GM21447 (cell line): ENCODE data around the gene SLC35A4.
"Not testable (repeated sequence)": the region's sequence is repeated elsewhere in the genome, so short reads cannot be mapped to it uniquely, and the experiment has no call there.

Source experiments
- ATAC-seq: cut with Tn5 transposase; IDR thresholded peaks from one replicate; pipeline ENCODE4 v1.9.1; 2021; ENCODE audit not compliant: unreplicated experiment

SLC35A4 gene

GRCh38 chr5:140588311-140589070 lies 23.9 kb downstream of the SLC35A4 start:
- no peak for ATAC-seq

DNA sequence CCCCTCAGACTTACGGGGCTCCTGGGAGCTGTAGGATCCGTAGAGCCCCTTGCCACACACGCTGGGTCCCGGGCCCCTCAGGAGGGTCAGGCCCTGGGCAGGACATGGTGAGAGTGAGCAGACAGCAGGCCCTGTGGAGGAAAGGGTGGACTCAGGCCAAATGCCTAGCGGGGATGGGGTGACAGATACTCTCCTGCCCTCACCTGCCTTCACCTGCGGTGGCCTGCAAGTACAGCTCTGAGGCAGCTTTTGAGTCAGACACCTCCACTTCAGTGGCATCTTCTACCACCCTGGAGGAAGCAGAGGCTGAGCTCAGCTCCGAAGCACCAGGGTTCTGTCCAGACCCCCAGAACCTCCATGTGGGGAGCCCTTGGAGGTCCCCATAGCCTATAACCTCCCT lies 26.2 kb downstream of the SLC35A4 start:
- ATAC-seq: no peak

- ATAC-seq: no peak
These were observed 27.2 kb downstream of the SLC35A4 start for GRCh38 chr5:140591747-140592372.

DNA sequence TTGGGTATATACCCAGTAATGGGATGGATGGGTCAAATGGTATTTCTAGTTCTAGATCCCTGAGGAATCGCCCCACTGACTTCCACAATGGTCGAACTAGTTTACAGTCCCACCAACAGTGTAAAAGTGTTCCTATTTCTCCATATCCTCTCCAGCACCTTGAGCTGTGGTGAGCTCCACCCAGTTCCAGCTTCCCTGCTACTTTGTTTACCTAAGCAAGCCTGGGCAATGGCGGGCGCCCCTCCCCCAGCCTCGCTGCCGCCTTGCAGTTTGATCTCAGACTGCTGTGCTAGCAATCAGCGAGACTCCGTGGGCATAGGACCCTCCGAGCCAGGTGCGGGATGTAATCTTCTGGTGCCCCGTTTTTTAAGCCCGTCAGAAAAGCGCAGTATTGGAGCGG lies 28.4 kb downstream of the SLC35A4 start:
- not testable (repeated sequence) for ATAC-seq

DNA sequence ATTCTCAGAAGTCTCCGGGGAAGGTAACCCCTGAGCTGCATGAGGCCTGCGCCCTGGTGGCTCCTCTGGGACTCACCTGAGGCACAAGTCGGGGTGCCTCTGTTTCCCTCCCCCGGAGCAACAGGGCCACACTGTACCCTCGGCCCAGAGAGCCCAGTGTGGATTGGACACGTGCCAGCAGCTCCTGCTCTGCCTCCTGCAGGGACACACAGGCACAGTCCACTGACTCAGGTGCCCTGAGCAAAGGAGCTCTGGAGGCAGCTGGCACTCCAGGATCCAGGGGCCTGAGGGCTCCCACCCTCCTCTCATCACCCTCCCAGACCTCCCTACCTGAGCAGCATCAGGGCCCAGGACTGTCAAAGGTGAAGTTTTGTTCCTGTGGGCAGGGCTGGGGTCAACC lies 29.5 kb downstream of the SLC35A4 start:
- ATAC-seq: no peak

DNA sequence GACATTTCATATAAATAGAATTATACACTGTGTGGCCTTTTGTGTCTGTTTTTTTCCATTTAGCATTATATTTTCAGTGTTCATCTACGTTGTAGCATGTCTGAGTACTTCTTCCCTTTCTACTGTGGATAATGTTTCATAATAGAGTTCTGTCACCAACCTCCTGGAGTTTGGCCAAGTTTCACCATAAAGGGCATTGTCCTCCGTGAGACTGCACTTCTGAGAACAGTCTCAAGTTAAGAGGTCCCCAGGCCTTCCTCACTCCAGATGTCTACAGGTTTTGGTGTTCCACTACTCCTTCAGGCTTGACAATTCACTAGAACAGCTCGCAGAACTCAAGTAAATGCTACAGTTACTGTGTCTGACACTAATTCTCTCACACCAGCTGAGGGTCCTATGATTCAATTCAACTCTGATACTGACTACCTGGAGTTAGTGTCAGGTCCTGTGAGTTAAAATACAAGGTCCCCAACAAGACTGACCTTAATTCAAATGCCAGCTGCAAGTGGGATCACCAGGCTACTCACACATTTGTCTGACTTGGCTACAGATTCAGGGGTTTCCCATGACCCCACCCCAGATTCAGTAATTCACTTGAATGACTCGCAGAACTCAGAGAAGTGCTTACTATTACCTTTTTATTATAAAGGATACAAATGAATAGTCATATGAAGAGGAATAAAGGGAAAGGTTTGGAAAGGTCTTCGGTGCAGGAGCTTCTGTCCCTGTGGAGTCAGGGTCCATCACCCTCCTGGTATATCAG lies 31.1 kb downstream of the SLC35A4 start:
- ATAC-seq: no peak

DNA sequence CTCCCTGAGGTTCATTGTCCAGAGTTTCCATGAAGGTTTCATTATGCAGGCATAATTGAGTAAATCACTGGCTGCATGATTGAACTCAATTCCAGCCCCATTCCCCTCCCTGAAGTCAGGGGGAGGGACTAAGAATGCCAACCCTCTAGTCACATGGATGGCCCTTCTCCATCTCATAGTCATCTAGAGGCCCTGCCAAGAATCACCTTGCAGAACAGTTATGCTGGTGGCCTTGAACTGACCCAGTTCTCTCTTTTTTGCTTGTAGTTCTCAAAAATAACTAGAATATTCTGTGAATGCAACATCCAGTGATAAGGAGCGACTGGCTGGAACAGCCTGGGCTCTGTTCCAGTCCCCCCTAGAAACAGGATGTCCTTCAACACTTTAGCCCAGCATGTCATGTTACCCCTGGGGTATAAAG lies 31.7 kb downstream of the SLC35A4 start:
- ATAC-seq: no peak

DNA sequence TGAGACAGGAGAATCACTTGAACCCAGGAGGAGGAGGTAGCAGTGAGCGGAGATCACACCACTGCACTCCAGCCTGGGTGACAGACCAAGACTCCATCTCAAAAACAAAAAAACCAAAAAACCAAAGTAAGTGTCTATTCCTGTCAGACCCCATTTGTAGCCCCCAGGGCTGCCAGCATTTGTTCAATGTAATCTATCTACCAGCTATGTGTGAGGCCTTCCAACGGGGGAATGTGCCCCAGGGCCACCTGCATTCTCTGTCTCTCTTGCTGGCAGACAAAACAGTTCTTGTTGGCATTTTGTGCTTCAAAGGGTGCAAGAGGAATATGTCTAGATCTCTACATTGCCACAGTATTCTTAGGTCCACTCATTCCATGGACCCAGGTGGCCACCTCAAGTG lies 34.2 kb downstream of the SLC35A4 start:
- no peak for ATAC-seq

DNA sequence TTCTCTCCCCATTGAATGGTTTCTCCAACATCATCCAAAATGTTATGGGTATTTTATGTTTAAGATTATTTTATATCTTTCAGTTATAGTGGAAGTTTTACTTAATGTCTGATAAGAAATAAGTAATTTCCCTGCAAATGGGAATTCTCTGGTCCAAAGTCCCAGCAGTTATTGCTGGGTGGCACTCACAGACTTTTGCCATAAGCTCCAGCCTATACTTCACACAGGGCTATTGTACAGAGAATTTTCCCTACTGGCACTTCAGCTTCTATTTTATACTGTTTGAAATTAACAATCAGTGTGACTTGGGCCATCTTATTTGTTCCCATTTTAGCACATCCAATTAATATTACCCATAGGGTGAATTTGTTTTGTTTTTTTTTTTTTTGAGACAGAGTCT lies 35.5 kb downstream of the SLC35A4 start:
- ATAC-seq: no peak

- no peak for ATAC-seq
These were observed 37.5 kb downstream of the SLC35A4 start for GRCh38 chr5:140602147-140602546.

DNA sequence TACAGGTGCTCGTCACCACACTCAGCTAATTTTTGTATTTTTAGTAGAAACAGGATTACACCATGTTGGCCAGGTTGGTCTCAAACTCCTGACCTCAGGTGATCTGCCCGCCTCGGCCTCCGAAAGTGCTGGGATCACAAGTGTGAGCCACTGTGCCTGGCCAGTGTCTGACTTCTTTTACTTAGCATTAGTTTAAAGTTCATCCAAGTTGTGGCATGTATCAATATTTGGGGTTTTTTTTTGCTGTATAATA lies 38.7 kb downstream of the SLC35A4 start:
- not testable (repeated sequence) for ATAC-seq

DNA sequence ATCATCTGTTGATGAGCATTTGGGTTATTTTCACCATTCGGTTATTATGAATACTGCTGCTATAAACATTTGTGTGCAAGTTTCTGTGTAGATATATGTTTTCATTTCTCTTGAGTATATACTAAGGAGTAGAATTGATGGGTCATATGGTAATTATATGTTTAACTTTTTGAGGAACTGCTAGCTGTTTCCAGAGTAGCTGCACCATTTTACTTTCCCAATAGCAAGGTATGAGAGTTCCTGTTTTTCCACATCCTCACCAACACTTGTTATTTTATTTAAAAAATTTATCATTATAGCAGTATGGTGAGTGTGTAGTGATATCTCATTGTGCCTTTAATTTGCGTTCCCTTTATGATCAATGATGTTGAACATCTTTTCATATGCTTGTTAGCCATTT lies 39.1 kb downstream of the SLC35A4 start:
- ATAC-seq: no peak

DNA sequence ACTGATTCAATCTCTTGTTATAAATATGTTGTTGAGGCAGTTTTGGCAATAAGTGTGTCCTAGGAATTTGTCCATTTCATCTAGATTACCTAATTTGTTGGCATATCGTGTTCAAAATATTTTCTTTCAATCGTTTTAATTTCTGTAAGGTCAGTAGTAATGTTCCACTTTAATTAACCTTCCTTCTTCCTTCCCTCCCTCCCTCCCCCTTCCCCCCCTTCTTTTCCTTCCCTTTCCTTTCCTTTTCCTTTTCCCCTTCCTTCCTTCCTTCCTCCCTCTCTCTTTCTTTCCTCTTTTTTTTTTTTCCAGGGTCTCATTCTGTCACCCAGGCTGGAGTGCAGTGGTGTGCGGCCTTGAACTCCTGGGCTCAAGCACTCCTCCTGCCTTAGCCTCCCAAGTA lies 41.3 kb downstream of the SLC35A4 start:
- ATAC-seq: no peak

GRCh38 chr5:140607031-140607430 lies 42.4 kb downstream of the SLC35A4 start:
- no peak for ATAC-seq

- no peak for ATAC-seq
These were observed 44.1 kb downstream of the SLC35A4 start for GRCh38 chr5:140608722-140609121.

DNA sequence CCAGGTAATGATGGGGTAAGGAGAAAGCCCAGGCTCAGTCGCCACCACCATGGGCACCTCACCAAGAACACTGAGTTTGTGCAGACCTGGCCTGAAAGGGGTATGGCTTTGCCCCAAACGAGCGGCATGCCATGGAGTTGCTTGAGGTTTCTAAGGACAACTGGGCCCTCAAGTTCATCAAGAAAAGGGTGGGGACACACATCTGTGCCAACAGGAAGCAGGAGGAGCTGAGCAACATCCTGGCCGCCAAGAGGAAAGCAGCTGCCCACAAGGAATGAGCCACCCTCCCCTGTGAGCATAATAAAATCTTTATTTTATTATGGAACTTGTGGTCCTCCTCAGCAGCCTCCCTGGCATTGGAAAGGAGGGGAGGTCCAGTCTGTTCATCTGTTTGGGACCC lies 44.5 kb downstream of the SLC35A4 start:
- ATAC-seq: no peak

DNA sequence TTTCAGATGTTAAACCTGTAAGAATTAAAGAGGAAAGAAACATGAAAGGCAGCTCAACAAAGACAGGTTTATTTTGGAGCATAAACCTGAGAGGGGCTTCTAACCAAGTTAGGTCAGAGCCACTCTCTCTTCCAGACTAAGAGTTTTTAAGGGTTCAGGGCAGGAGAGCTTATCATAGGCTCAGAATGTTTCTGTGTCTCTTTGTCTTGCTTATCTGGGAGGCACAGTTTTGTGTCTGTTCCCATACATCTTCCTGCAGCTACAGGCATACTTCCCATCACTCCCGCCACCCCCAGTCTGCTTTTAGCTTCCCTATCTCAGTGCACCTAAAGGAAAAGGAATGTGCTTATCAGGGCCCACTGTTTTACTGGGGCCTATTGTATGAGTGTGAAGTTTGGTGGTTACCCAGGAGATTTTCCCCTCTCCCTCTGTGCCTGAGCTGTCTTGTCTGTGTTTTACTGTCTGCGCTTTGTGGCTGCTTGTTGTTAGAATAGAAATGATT lies 46.4 kb downstream of the SLC35A4 start:
- no peak for ATAC-seq
